Measurements from ENCODE around the gene PDSS2.

GRCh38 chr6:107405002-107405401 lies 54.4 kb downstream of the PDSS2 start:
- TF ChIP-seq, protein P1, sequence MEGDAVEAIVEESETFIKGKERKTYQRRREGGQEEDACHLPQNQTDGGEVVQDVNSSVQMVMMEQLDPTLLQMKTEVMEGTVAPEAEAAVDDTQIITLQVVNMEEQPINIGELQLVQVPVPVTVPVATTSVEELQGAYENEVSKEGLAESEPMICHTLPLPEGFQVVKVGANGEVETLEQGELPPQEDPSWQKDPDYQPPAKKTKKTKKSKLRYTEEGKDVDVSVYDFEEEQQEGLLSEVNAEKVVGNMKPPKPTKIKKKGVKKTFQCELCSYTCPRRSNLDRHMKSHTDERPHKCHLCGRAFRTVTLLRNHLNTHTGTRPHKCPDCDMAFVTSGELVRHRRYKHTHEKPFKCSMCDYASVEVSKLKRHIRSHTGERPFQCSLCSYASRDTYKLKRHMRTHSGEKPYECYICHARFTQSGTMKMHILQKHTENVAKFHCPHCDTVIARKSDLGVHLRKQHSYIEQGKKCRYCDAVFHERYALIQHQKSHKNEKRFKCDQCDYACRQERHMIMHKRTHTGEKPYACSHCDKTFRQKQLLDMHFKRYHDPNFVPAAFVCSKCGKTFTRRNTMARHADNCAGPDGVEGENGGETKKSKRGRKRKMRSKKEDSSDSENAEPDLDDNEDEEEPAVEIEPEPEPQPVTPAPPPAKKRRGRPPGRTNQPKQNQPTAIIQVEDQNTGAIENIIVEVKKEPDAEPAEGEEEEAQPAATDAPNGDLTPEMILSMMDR (IDR thresholded peaks at IDR 0.05), result no peak
- no peak for TF ChIP-seq POLR2A (IDR thresholded peaks at IDR 0.05)
